SIG-M5 treated with dmso at 0.1 percent for 504 hours (cell line): ENCODE results near the gene ANKRD36.
"Not testable (repeated sequence)": the region's sequence is repeated elsewhere in the genome, so short reads cannot be mapped to it uniquely, and the experiment has no call there.

Source experiments
- DNase-seq: peaks from one replicate; lab custom pipeline; 2025; ENCODE audit not compliant: unreplicated experiment; lab: John Stamatoyannopoulos, UW

ANKRD36 gene

DNA sequence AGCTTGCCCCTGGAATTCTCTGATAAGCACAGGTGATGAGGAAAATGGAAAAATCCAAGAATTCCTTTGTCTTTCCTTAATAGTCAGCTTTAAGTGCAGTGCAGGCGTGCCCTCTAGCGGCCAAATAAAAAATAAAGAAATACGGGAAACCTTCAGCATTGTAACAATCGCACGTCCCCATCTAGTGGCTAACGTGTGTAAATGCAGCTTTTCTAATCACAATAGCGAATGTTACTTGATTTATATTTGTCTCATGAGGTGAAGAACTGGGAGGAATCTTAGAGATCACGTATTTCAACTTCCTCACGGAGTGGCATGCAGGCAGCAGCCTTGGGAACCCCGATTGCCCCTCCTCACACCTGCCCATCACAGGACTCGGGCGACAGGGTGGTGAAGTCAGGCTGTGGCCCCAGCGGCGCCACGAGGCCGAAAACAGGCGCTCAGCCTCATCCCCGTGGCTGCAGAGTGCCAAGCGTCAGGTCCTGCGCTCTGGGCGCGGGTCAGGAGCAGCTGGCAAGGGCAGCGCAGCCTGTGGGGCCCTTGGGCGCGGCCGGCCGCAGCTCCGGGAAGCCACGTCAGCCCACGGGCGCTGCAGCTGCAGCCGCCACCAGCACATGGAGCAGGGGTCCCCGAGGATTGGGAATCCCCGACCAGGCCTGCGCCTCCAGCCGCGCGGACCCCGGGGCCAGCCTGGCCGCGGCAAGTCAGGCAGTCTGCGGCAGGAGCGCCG is 468 bp upstream of the ANKRD36 start:
- not testable (repeated sequence) for DNase-seq

DNA sequence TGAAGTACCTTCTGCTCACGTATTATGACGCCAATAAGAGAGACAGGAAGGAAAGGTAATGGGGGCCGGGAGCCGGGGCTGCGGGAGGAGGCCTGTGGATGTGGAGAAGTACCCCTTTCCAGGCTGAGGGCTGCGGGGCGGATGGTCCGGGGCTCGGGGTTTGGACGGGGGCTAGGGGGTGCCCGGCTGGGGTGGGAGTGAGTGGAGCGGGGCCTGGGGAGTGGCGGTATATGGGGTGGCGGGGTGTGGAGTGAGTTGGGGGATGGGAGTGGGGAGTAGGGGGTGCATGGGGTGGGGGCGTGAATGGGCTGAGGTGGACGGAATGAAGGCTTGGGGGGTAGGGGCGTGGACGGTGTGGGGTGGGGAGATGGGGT is 916 bp downstream of the ANKRD36 start:
- DNase-seq: not testable (repeated sequence)

DNA sequence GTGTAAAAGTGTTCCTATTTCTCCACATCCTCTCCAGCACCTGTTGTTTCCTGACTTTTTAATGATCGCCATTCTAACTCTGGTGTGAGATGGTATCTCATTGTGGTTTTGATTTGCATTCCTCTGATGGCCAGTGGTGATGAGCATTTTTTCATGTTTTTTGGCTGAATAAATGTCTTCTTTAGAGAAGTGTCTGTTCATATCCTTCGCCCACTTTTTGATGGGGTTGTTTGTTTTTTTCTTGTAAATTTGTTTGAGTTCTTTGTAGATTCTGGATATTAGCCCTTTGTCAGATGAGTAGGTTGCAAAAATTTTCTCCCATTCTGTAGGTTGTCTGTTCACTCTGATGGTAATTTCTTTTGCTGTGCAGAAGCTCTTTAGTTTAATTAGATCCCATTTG is 16.1 kb downstream of the ANKRD36 start:
- not testable (repeated sequence) for DNase-seq

DNA sequence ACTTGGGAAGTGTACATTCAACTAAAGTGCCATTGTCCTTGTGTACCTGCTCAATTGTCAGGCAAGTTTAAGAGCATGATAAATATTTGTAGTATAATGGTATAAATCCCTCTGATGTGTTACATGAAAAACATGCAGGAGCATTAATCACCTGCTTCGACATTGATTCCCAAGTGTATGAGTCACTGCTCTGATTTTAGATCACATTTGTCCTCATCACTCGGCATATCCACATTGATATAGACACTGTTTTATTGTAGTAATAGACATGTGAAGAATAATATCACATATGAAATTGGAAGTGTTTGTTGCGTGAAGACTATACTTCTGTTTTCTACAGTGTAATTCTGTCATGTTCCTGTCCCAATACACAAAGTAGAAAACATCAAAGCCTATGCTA is 31.1 kb downstream of the ANKRD36 start:
- DNase-seq: not testable (repeated sequence)

DNA sequence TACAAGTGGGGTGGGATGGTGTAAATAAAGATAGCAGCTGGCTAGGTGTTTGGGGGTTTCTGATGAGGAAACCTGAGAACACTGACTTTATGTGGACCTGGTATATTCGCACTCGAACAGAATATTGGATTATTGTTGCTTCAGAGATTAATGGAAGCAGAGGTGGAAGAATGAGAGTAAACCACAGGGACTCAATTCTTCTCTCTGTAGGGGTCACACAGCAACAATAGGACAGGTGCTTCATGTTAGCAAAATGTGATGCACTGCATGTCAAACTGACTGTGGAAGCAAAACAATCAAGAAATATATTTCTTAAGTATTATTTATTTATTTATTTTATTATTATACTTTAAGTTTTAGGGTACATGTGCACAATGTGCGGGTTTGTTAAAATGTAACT is 53.6 kb downstream of the ANKRD36 start:
- DNase-seq: not testable (repeated sequence)

DNA sequence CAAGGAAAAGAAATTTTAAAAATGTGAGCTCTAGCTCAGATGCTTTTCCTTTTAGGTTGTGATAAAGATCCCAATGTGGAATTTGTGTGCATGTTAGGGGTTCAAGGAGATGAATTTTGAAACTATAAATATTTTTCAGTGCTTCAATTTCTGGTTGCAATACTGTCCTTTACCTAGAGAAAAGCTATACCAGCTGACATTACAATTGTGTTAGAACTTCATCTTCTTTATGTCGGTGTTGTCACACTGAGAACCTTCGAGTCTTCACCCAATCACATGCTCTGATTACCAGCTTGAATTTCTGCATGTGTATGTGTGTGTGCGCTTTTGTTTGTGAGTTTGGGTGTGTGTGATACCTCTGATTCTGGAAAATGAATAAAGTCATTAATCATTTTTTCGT is 55.0 kb downstream of the ANKRD36 start:
- not testable (repeated sequence) for DNase-seq

DNA sequence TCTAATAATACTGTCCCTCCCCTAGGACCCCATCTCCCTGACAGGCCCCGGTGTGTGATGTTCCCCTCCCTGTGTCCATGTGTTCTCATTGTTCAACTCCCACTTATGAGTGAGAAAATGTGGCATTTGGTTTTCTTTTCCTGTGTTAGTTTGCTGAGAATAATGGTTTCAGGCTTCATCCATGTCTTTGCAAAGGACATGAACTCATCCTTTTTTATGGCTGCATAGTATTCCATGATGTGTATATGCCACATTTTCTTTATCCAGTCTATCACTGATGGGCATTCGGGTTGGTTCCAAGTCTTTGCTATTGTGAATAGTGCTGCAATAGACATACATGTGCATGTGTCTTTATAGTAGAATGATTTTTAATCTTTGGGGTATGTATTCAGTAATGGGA is 55.6 kb downstream of the ANKRD36 start:
- not testable (repeated sequence) for DNase-seq

DNA sequence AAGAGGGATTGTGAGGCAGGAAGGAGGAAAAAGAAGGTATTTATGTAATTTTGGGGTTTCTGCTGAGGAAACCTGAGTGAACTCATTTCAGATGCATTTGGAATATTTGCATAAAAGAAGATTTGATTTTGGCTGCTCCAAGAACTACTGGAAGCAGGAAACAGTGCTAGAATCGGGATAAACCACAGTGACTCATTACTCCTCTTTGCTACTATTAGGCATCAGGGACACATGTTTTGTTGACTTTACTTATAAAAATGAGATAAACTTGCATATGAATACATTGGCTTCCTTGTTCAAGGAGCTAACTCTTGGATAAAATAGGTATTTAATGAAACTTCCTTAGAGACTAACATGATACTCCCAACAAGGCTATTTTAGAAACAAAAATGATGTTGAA is 67.4 kb downstream of the ANKRD36 start:
- DNase-seq: not testable (repeated sequence)

DNA sequence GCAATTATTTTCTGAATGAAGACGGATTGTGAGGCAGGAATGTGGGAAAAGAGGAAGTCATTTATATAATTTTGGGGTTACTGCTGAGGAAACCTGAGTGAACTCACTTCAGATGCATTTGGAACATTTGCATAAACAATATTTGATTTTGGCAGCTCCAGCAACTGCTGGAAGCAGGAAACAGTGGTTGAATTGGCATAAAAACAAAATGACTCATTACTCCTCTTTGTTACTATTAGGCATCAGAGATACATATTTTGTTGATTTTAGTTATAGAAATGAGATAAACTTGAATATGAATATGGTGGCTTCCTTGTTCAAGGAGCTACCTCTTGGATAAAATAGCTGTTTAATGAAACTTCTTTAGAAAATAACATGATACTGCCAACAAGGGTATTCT is 82.4 kb downstream of the ANKRD36 start:
- not testable (repeated sequence) for DNase-seq

DNA sequence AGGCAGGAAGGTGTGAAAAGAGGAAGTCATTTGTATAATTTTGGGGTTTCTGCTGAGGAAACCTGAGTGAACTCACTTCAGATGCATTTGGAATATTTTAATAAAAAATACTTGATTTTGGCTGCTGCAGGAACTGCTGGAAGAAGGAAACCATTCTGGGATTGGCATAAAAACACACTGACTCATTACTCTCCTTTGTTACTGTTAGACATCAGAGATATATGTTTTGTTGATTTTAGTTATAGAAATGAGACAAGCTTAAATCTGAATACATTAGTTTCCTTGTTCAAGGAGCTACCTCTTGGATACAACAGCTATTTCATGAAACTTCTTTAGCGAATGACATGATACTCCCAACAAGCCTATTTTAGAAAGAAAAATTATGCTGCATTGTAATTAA is 84.3 kb downstream of the ANKRD36 start:
- DNase-seq: not testable (repeated sequence)

DNA sequence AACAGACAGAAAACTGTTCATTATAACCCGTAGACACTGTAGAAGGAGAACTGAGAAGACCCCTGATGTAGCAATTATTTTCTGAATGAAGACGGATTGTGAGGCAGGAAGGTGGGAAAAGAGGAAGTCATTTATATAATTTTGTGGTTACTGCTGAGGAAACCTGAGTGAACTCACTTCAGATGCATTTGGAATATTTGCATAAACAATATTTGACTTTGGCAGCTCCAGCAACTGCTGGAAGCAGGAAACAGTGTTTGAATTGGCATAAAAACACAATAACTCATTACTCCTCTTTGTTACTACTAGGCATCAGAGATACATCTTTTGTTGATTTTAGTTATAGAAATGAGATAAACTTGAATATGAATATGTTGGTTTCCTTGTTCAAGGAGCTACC is 87.9 kb downstream of the ANKRD36 start:
- DNase-seq: not testable (repeated sequence)

DNA sequence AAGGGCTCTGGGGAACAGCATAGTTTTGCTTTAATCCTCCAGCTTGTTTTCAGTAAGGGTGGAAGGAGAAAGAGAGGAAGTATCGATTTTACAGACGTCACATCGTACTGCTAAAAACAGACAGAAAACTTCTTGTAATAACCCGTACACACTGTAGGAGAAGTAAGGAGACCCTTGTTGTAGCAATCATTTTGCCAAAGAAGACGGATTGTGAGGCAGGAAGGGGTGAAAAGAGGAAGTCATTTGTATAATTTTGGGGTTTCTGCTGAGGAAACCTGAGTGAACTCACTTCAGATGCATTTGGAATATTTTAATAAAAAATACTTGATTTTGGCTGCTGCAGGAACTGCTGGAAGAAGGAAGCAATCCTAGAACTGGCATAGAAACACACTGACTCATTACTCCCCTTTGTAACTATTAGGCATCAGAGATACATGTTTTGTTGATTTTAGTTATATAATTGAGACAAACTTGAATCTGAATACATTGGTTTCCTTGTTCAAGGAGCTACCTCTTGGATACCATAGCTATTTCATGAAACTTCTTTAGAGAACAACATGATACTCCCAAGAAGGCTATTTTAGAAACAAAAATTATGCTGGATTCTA is 89.8 kb downstream of the ANKRD36 start:
- not testable (repeated sequence) for DNase-seq

DNA sequence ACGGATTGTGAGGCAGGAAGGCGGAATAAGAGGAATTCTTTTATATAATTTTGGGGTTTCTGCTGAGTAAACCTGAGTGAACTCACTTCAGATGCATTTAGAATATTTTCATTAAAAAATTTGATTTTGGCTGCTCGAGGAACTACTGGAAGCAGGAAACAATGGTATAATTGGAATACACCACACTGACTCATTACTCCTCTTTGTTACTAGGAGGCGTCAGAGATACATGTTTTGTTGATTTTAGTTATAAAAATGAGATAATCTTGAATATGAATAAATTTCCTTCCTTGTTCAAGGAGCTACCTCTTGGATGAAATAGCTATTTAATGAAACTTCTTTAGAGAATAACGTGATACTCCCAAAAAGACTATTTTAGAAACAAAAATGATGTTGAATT is 97.4 kb downstream of the ANKRD36 start:
- DNase-seq: no peak

DNA sequence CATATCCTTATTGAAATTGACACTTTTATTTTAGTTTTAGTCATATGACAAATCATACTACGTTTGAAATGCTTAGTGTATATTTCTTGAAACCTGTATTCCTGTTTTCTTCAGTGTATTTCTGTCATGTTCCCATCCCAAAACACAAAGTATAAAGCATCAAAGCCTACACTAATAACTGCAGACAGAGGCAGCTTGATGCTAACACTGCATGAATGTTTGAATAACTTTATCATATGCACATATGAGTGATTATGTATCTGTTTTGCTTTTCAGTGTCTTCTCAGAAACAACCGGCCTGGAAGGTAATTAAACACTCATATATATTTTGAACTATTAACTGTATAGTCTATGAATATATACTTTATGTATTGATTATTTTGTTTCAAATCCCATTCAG is 102.1 kb downstream of the ANKRD36 start:
- DNase-seq: not testable (repeated sequence)

DNA sequence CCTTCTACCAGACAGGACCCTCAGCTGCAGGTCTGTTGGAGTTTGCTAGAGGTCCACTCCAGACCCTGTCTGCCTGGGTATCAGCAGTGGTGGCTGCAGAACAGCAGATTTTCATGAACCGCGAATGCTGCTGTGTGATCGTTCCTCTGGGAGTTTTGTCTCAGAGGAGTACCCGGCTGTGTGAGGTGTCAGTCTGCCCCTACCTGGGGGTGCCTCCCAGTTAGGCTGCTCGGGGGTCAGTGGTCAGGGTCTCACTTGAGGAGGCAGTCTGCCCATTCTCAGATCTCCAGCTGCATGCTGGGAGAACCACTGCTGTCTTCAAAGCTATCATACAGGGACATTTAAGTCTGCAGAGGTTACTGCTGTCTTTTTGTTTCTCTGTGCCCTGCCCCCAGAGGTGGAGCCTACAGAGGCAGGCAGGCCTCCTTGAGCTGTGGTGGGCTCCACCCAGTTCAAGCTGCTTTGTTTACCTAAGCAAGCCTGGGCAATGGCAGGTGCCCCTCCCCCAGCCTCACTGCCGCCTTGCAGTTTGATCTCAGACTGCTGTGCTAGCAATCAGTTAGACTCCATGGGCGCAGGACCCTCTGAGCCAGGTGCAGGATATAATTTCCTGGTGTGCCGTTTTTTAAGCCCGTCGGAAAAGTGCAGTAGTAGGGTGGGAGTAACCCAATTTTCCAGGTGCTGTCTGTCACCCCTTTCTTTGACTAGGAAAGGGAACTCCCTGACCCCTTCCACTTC is 118.1 kb downstream of the ANKRD36 start:
- DNase-seq: not testable (repeated sequence)

DNA sequence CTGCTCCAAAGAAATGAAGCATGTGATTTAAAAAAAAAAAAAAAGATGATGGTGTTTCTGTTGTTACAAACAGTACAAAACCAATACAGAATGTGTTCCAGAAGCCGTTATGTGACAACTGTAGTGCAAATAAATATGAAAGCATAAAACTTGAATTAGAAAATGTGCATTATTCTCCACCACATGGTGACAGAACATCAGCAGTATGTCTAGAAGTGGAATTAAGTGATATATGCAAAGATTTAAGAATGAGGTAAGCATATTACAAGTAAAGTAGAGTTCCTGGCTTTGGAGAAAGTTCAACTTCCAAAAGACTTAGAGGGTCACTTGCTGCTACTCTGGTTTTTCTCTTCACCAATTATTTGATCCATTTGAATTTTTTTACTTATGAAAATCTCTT is 120.0 kb downstream of the ANKRD36 start:
- DNase-seq: not testable (repeated sequence)

DNA sequence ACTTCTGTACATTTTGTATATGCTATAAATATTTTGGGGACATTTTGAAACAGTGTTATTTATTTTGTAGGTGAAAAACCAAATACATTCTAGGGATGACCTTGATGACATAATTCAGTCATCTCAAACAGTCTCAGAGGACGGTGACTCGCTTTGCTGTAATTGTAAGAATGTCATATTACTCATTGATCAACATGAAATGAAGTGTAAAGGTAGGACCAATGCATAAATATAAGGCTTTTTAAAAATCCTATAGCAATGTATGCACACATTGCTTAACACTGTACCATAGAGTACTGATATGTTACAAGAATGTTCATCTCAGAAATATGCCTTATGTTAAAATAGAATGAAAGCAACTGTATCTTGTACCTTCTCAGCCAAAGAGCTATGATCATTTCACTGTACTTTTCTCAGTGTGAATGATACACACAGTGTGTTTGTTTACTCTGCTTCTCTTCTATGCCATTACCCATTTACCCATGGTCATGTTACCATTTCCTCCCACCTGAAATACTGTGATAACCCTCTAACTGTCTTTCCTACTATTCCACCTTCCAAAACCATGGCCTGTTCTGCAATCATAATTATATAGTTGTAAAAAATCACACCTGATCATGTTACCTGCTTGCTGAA is 120.8 kb downstream of the ANKRD36 start:
- DNase-seq: not testable (repeated sequence)

DNA sequence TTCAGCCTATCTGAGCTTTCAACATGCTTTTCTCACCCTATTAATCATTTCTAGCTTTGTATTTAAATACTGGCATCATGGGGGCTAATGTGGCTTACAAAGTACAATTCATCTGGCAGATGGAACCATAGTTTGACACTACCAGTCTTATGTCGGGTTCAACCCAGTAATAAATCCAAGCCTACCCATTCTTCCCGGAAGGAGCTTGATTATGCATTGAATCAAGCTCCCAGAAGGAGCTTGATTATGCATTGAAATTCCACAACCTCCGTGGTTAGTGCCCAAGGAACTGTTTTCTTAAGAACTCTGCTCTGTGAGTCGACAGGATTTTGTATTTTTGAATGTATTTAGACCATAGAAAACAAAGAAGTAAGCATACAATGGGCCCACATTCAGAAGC is 148.2 kb downstream of the ANKRD36 start:
- DNase-seq: not testable (repeated sequence)

DNA sequence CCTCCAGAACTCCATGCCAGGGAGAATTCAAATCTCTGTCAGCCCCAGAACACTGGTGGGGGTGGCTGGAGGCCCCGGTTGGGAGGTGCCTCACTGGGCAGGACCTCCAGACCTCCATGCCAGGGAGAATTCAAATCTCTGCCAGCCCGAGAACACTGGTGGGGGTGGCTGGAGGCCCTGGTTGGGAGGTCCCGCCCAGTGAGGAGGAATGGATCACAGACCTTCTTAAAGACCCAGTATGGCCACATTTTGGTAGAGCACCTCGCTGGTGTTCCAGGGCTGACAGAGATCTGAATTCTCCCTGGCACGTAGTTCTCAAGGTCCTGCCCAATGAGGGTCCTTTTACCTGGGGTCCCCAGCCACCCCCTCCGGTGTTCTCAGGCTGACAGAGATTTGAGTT is 153.5 kb downstream of the ANKRD36 start:
- not testable (repeated sequence) for DNase-seq

DNA sequence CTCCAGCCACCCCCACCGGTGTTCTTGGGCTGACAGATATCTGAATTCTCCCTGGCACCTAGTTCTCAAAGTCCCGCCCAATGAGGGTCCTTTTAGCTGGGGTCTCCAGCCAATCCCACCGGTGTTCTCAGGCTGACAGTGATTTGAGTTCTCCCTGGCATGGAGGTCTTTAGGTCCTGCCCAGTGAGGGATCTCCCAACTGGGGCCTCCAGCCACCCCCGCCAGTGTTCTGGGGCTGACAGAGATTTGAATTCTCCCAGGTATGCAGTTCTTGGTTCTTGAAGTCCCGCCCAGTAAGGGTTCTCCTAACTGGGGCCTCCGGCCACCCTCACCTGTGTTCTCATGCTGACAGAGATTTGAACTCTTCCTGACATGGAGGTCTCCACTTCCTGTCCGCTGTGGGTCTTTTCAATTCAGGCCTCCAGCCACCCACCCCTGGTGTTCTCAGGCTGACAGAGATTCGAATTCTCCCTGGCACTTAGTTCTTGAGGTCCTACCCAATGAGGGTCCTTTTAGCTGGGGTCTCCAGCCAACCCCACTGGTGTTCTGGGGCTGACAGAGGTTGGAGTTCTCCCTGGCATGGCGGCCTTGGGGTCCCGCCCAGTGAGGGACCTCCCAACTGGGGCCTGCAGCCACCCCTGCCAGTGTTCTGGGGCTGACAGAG is 154.6 kb downstream of the ANKRD36 start:
- DNase-seq: no peak

DNA sequence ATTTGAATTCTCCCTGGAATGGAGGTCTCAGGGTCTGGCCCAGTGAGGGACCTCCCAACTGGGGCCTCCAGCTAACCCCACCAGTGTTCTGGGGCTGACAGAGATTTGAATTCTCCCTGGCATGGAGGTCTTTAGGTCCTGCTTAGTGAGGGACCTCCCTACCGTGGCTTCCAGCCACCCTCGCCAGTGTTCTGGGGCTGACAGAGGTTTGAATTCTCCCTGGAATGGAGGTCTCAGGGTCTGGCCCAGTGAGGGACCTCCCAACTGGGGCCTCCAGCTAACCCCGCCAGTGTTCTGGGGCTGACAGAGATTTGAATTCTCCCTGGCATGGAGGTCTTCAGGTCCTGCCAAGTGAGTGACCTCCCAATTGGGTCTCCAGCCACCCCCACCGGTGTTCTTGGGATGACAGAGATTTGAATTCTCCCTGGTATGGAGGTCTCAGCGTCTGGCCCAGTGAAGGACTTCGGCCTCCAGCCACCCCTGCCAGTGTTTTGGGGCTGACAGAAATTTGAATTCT is 155.2 kb downstream of the ANKRD36 start:
- DNase-seq: not testable (repeated sequence)
